Retinal pigment epithelial cell (primary cell): ENCODE results near the gene BORA.
"Not testable (repeated sequence)": the region's sequence is repeated elsewhere in the genome, so short reads cannot be mapped to it uniquely, and the experiment has no call there.

Source experiments
- DNase-seq: peaks from one replicate; pipeline ENCODE4 v3.0.0-alpha.2; 2010; ENCODE audit warnings: low read depth
- H3K4me3 ChIP-seq: 2 replicates; pipeline ENCODE4 v1.5.1; 2011; ENCODE audit warnings: mild to moderate bottlenecking, low read length, control low read depth, moderate library complexity
- TF ChIP-seq, protein P1 (sequence below): conservative IDR thresholded peaks from 2 replicates; pipeline ENCODE4 v1.5.1; 2011; ENCODE audit warnings: low read depth, low read length, control low read depth, inconsistent platforms

Gene BORA

DNA sequence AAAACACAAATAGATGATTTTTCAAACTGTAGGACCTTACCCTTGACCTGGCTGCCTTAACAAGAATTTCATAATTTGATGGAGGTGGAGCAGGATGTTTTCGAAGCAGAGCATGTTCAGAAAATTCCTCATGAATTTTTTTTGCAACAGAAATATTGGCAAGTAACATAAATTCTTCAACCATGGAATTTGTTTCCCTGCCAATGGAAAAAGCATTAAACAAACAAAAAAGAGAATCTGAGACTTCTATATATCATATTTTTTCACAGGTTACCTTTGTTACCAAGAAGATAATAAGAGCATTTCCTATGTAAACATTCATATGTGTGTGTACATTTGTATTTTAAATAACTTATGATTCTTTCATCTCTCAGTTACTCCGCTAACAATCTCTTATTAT, 35.7 kb downstream of the BORA start:
- no peak overlapping the region for H3K4me3 ChIP-seq
- TF ChIP-seq, protein P1, sequence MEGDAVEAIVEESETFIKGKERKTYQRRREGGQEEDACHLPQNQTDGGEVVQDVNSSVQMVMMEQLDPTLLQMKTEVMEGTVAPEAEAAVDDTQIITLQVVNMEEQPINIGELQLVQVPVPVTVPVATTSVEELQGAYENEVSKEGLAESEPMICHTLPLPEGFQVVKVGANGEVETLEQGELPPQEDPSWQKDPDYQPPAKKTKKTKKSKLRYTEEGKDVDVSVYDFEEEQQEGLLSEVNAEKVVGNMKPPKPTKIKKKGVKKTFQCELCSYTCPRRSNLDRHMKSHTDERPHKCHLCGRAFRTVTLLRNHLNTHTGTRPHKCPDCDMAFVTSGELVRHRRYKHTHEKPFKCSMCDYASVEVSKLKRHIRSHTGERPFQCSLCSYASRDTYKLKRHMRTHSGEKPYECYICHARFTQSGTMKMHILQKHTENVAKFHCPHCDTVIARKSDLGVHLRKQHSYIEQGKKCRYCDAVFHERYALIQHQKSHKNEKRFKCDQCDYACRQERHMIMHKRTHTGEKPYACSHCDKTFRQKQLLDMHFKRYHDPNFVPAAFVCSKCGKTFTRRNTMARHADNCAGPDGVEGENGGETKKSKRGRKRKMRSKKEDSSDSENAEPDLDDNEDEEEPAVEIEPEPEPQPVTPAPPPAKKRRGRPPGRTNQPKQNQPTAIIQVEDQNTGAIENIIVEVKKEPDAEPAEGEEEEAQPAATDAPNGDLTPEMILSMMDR = no peak
- no peak for DNase-seq

DNA sequence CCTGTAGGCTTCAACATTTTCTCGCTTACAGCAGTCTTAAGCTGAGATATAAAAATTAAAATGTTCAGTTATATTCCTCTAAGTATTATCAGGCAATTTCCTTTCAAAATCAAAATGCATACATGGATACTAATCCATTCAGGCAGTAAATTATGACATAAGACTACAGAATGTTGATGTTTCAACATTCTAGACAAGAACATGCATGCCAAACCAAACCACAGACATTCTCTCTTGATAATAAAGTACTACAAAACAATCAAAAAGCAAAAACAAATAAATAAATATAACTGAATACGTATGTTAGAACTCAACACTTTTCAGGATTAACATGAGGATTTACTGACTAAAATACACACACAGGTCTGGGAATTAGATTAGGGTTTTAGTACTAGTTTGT, 46.3 kb downstream of the BORA start:
- no peak for DNase-seq
- TF ChIP-seq, protein P1 = no peak
- no peak overlapping the region for H3K4me3 ChIP-seq

GRCh38 chr13:72781451-72782439, 54.0 kb downstream of the BORA start, which contains the start of the genes DIS3 and PIBF1:
TSS of gene DIS3 (minus strand) at chr13:72781900. CDS start at chr13:72781832, 68 bp downstream.
TSS of gene PIBF1 (plus strand) at chr13:72782133. CDS start at chr13:72783470, 1,337 bp downstream.
- TF ChIP-seq, protein P1 = peak; percentile 10
- peak; percentile 93 for DNase-seq
- H3K4me3 ChIP-seq = peak within 1 kb of the TSS; percentile 99

GRCh38 chr13:72782717-72783116, 55.0 kb downstream of the BORA start:
- H3K4me3 ChIP-seq = peak overlapping the region; percentile 99
- DNase-seq = no peak
- TF ChIP-seq, protein P1 = no peak

GRCh38 chr13:72784679-72785078, 57.0 kb downstream of the BORA start:
- not testable (repeated sequence) for H3K4me3 ChIP-seq, DNase-seq

GRCh38 chr13:72788831-72789230, 61.1 kb downstream of the BORA start:
- DNase-seq = no peak
- H3K4me3 ChIP-seq = no peak overlapping the region
- TF ChIP-seq, protein P1 = no peak

DNA sequence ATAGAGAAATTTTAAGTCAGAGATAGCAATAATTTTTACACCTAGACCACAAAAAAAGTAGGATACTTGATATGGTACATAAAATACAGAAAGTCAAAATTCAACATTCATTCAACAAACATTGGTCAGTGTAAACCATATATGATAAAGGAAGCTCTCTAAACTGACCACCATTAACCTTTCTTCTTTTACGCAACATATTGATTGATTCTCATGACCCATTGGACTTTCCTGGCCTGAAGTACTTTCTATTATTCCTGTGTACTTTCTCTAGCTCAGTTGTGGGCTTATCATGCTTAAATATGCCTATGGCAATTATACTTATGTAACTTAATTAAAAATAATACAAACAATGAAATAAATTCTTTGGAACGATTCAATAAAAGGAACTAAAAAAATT, 64.9 kb downstream of the BORA start:
- DNase-seq = no peak
- TF ChIP-seq, protein P1 = no peak
- H3K4me3 ChIP-seq = no peak overlapping the region
